ENCODE measurements around the gene ADAMTSL2.

Gene ADAMTSL2

DNA sequence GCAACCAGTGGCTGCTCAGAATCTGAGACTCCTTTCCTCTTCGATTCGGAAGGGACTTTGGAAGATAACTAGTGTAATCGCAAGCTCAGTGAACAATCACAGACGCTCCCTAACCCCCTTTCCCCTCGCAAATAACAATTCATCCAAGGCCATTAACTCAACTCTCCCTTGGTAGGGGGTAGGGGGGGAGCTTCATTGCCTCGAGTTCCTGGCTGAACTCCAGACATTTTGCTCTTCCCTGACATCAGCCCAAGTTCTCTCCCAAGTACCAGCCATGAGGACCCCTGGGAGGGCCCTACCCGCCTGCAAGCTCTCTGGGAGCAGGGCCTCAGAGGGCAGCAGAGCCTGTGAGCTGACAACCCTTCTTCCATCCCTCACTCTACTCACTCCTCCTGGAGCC is 66.2 kb downstream of the ADAMTSL2 start:
- no peak overlapping the region for H3K4me3 ChIP-seq (ENCODE audit: low read length)
- TF ChIP-seq, protein P1, sequence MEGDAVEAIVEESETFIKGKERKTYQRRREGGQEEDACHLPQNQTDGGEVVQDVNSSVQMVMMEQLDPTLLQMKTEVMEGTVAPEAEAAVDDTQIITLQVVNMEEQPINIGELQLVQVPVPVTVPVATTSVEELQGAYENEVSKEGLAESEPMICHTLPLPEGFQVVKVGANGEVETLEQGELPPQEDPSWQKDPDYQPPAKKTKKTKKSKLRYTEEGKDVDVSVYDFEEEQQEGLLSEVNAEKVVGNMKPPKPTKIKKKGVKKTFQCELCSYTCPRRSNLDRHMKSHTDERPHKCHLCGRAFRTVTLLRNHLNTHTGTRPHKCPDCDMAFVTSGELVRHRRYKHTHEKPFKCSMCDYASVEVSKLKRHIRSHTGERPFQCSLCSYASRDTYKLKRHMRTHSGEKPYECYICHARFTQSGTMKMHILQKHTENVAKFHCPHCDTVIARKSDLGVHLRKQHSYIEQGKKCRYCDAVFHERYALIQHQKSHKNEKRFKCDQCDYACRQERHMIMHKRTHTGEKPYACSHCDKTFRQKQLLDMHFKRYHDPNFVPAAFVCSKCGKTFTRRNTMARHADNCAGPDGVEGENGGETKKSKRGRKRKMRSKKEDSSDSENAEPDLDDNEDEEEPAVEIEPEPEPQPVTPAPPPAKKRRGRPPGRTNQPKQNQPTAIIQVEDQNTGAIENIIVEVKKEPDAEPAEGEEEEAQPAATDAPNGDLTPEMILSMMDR (conservative IDR thresholded peaks at IDR 0.05; ENCODE audit: low read depth, low read length), result no peak
- DNase-seq (ENCODE audit: low read depth), result no peak

DNA sequence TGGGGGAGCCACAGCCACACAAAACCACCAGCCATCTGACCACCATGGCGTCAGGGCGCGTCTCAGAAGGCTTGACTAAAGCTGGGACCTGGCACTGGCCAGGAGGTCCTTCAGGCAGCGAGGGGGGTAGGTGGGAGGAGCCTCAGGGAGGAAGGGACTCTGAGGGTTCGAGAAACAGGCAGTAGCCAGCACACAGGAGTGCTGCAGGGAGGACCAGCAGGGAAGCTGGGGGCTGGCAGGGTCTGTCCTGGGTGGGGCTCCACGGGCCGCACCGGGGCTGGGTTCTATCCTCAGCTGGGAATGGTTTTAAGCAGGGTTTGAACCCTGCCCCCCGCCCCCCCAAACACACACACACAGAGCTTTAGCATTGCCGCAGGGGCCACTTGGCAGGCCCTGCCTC is 67.2 kb downstream of the ADAMTSL2 start:
- TF ChIP-seq, protein P1 (conservative IDR thresholded peaks at IDR 0.05; ENCODE audit: low read depth, low read length), result no peak
- no peak for DNase-seq (ENCODE audit: low read depth)
- H3K4me3 ChIP-seq (ENCODE audit: low read length), result no peak overlapping the region

DNA sequence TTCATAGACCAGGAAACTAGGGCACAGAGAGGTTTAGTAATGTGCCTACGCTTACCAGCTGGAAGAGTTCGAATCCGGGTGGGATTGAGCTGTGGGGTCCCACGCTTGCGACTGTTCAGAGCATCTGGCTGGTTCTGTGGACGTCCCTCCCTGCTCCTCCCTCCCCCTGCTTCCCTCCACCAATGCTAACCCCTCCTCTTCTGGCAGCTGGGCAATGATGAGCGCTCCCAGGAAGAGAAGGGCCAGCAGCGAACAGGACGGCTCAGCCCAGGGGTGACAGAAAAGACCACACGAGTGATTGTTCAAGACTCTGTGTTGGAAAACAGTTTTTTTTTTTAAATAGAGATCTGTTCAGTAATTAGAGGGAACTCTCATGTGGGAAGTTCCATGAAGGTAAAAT is 67.8 kb downstream of the ADAMTSL2 start:
- DNase-seq (ENCODE audit: low read depth), result no peak
- TF ChIP-seq, protein P1 (conservative IDR thresholded peaks at IDR 0.05; ENCODE audit: low read depth, low read length), result no peak
- H3K4me3 ChIP-seq (ENCODE audit: low read length), result no peak overlapping the region

DNA sequence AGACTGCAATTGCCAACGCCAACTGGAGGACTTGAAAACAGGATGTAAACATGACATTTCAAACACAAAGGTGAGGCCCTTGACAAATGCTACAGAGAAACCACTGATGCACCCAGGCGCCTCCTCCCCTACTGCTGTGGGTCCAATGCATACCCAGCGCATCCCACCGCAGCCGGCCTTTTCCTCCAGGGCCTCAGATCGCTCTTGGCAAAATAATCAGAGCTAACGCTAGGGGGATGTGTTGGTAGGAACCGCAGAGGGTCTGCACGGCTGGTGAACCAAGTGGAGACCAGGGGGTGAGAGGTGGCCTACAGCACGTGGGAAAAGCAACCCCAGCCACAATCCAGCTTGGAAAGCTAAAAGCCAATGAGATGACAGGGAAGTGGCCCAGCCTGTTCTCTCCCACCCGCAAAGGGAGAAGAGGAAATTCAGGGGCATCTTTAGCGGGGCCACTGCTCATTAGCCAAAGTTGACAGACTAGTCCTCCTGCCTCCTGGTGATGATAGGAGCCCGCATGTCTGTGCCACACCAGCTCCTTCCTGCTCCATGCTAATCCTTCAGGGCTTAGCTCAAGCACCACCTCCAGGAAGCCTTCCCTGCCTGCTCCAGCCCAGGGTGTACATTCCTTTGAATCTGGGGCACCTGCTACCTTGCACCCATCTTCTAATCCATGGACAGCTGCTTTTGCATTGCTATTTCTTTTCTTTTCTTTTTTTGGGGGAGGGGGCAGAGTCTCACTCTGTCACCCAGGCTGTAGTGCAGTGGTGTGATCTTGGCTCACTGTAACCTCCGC is 68.8 kb downstream of the ADAMTSL2 start:
- TF ChIP-seq, protein P1 (conservative IDR thresholded peaks at IDR 0.05; ENCODE audit: low read depth, low read length), result peak; percentile 13
- no peak for DNase-seq (ENCODE audit: low read depth)

DNA sequence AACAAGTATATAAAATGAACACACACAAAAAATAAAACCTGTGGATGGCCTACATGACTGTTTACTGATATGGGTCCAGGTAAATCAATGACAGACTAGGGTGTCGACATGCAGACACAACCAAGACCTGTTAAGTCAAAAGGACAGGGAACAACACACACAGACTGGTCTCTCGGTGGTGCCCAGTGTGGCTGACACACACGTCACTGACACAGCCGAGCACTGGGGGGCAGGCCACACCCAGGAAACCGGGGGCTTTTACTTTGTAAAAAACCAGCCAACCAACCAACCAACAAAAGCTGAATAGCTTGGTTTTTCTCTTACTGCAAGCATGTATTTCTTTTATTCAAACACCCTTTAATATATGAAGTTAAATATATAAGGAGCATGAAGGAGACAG is 69.7 kb downstream of the ADAMTSL2 start:
- TF ChIP-seq, protein P1 (conservative IDR thresholded peaks at IDR 0.05; ENCODE audit: low read depth, low read length), result peak; percentile 2
- no peak for DNase-seq (ENCODE audit: low read depth)
- H3K4me3 ChIP-seq (ENCODE audit: low read length), result no peak overlapping the region

More for the DNA sequence above, 68.8 kb downstream of the ADAMTSL2 start:
- no peak overlapping the region for H3K4me3 ChIP-seq (ENCODE audit: low read length)

DNA sequence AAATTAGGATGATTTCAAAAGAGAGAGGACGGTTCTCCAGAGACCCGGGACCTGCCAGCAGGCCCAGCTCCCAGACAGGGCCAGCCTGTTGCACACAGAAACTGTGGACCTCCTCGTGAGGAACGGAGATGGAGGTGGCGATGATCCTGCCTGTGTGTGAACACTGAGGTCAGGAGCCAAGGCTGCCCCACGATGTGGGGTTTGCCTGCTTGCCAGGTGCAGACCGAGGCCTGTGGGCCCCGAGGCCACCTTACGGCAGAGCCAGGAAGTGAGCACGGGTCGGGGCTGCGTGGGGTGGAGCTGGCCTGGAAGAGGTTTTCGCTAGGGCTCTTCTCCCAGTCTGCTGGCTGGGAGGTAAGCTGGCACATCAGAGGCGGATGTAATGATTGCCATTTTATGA is 70.4 kb downstream of the ADAMTSL2 start:
- H3K4me3 ChIP-seq (ENCODE audit: low read length), result no peak overlapping the region
- no peak for DNase-seq (ENCODE audit: low read depth)
- TF ChIP-seq, protein P1 (conservative IDR thresholded peaks at IDR 0.05; ENCODE audit: low read depth, low read length), result no peak

DNA sequence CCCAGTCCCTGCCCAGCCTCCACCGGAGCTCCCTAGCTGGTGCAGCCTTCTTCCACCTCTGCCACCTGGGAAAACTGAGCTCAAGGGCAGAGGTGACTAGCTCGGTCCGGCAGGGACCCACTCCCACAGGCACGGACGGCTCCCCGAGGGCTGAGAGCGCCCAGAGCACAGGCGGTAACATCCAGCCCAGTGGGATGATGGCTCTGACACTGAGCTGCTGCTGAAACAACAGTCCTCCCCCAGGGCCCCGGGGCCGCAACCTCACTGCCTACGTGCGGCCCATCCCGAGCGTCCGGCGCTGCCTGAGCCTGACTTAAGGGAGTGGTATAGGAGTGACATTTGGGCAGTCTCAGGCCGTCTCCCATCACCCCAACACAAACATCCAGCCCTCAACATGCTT is 70.9 kb downstream of the ADAMTSL2 start:
- DNase-seq (ENCODE audit: low read depth), result no peak
- TF ChIP-seq, protein P1 (conservative IDR thresholded peaks at IDR 0.05; ENCODE audit: low read depth, low read length), result no peak
- no peak overlapping the region for H3K4me3 ChIP-seq (ENCODE audit: low read length)

Measured in retinal pigment epithelial cell (primary cell).